HG03565 (cell line): ENCODE data around the gene TM7SF3.
A peak's percentile ranks its signal among the peaks of the same experiment; 100 is the strongest.
"Not testable (repeated sequence)": the region's sequence is repeated elsewhere in the genome, so short reads cannot be mapped to it uniquely, and the experiment has no call there.

Experiments
- ATAC-seq: cut with Tn5 transposase; IDR thresholded peaks from one replicate; pipeline ENCODE4 v1.9.1; 2021; ENCODE audit warnings: mild to moderate bottlenecking, moderate library complexity; ENCODE audit not compliant: unreplicated experiment

Gene TM7SF3, protein sequence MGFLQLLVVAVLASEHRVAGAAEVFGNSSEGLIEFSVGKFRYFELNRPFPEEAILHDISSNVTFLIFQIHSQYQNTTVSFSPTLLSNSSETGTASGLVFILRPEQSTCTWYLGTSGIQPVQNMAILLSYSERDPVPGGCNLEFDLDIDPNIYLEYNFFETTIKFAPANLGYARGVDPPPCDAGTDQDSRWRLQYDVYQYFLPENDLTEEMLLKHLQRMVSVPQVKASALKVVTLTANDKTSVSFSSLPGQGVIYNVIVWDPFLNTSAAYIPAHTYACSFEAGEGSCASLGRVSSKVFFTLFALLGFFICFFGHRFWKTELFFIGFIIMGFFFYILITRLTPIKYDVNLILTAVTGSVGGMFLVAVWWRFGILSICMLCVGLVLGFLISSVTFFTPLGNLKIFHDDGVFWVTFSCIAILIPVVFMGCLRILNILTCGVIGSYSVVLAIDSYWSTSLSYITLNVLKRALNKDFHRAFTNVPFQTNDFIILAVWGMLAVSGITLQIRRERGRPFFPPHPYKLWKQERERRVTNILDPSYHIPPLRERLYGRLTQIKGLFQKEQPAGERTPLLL

GRCh38 chr12:27014085-27014858, at the start of gene TM7SF3:
Gene TM7SF3, minus strand, starts transcription at chr12:27014384. Its CDS starts 216 bp downstream, at chr12:27014168.
- ATAC-seq = peak; percentile 66

DNA sequence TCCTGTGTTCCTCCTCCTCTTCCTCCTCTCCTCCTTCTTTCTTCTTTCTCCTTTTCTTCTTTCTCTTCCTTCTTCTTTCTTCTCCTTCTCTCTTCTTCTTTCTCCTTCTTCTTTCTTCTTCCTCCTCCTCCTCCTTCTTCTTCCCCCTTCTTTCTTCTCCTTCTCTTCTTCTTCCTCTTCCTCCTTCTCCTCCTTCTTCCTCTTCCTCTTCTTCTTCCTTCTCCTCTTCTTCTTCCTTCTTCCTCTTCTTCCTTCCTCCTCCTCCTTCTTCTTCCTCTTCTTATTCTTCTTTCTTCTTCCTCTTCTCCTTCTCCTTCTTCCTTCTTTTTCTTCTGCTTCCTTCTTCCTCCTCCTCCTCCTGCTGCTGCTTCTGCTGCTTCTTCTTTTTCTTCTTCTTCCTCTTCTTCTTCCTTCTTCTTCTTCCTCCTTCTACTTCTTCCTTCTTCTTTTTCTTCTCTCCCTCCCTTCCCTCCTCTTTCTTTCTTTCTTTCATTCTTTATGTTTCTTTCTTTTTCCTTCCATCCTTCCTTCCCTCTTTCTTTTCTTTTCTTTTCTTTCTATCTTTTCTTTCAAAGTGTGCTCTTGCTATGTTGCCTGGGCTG, 49.2 kb upstream of the TM7SF3 start:
- ATAC-seq = no peak

- ATAC-seq = no peak
Observed at GRCh38 chr12:27061317-27061716, 47.1 kb upstream of the TM7SF3 start.

- ATAC-seq = no peak
Observed at GRCh38 chr12:27060740-27061139, 46.6 kb upstream of the TM7SF3 start.

GRCh38 chr12:27057543-27057942, 43.4 kb upstream of the TM7SF3 start:
- ATAC-seq = no peak

DNA sequence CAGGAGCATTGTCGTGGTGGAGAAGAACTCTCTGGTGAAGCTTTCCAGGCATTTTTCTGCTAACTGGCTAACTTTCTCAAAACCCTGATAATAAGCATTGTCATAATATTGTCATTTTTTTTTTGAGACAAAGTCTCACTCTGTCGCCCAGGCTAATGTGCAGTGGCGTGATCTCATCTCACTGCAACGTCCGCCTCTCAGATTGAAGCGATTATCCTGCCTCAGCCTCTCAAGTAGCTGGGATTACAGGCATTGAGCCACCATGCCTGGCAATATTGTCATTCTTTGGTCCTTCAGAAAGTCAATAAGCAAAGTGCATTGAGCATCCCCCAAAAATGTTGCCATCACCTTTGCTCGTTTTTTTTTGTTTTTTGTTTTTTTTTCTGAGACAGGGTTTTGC, 41.8 kb upstream of the TM7SF3 start:
- no peak for ATAC-seq

- no peak for ATAC-seq
Observed at GRCh38 chr12:27052742-27053141, 38.6 kb upstream of the TM7SF3 start.

GRCh38 chr12:27052176-27052575, 38.0 kb upstream of the TM7SF3 start:
- ATAC-seq = no peak

DNA sequence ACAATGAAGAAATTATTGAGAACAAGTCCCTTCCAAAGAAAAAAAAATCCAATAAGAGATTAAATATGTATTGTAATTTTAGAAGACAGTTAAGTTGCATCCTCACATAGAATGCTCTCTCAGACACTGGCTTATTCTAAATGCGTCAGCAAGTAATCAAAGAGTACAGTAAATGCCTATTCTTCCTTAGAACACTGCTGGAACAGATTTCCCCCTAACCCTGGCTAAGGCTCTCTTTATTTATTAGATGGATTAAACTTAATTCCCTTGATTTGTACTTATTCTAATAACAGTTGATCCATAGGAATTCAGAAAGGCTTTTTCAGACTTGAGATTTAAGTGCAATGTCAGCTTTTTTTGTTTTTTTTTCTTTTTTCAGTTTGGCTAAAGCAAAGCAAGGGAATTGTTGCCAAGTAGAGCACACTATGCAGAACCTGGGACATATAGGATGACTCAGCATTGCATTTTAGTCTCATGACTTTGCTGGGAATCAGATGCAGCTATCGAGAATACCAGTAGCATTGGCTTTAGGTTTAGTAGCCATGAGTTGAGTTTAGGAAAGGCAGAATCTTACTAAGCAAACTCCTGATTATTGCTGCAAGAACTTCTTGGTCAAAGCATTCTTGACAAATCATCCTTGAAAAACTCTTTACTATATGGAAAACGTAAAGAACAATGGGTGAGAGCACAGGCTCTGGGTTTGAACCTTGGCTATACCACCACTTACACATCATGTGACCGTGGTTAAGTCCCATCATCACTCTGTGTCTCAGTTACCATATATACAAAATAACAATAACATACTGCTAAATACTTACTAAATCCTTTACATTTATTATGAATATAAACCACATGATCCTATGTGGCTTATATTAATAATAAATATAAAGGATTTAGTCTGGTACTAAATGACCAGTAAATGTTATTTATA, 34.9 kb upstream of the TM7SF3 start:
- ATAC-seq = no peak

DNA sequence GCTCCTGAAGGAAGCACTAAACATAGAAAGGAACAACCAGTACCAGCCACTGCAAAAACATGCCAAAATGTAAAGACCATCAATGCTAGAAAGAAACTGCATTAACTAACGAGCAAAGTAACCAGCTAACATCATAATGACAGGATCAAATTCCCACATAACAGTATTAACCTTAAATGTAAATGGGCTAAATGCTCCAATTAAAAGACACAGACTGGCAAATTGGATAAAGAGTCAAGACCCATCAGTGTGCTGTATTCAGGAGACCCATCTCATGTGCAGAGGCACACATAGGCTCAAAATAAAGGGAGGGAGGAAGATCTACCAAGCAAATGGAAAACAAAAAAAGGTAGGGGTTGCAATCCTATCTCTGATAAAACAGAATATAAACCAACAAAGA, 27.8 kb upstream of the TM7SF3 start:
- not testable (repeated sequence) for ATAC-seq

DNA sequence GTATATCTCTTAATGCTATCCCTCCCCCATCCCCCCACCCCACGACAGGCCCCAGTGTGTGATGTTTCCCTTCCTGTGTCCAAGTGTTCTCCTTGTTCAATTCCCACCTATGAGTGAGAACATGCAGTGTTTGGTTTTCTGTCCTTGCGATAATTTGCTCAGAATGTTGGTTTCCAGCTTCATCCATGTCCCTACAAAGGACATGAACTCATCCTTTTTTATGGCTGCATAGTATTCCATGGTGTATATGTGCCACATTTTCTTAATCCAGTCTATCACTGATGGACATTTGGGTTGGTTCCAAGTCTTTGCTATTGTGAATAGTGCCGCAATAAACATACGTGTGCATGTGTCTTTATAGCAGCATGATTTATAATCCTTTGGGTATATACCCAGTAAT, 26.5 kb upstream of the TM7SF3 start:
- not testable (repeated sequence) for ATAC-seq

DNA sequence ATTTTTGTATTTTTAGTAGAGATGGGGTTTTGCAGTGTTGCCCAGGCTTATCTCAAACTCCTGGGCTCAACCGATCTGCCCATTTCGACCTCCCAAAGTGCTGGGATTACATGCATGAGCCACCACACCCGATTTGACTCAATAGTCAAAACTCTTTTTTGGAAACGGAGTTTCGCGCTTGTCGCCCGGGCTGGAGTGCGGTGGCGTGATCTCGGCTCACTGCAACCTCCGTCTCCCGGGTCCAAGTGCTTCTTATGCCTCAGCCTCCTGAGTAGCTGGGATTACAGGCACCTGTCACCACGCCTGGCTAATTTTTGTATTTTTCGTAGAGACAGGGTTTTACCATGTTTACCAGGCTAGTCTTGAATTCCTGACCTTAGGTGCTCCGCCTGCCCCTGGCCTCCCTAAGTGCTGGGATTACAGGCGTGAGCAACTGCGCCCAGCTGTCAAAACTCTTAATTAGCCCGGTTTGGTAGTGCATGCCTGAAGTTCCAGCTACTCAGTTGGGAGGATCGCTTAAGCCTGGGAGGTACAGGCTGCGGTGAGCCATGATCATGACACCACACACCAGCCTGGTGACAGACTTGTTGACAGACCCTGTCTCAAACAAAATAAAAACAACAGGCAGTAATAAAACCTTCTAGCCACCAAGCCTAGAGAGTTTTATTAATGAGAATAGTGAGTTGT, 20.6 kb upstream of the TM7SF3 start:
- ATAC-seq = no peak

DNA sequence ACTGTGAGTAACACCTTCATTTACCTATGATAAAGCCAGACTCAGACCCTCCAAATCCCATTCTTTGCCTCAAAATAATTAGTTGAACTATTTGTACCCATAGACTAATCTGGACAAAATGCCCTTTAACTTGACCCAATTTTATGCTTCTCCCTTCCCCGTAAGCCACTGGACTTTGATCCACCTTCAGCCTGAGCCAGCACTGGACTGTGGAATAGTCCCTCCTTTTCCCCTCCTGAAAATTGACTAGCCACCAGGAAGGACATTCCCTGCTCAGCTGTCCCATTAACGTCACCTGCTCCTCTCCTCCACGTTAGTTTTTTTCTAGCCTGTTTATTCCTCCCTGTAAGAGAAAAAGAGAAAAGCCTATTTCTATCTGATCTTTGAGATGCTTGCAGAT, 18.5 kb upstream of the TM7SF3 start:
- no peak for ATAC-seq

DNA sequence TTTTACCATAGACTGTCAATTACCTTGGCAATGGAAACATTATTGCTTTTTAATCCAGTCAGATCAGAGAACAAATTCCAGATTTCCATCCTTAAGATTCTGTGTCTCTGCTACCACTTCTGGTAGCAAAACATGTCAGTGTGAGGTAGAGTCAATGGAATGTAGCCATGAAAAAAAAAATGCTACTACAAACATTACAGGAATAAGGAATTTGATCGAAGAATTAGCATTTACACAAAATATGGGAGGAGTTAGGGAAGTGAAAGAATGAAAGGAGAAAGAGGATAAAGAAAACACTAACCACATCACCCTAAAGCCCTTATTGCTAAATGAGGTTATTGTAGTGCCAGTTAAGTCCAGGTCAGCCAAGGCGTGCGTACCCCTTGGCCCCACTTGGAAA, 17.3 kb upstream of the TM7SF3 start:
- no peak for ATAC-seq

GRCh38 chr12:27026257-27026656, 12.1 kb upstream of the TM7SF3 start:
- no peak for ATAC-seq

DNA sequence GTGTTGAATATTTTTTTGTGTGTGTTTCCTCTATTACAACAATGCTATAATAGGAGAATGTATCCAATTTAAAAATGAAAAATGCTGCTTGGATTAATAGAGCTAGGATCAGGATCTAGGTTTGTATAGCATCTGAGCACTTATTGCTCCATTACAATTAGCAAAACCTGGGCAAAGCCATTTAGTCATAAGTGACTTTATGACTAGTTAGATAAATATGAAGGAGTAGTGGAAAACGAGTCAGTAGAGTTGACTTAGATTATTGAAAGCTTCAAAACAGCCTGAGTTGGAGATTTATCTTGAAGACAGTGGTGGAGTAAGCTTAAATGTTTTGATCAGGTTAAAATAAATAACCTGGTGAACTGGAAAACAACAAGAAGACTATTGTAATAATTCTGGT, 10.9 kb upstream of the TM7SF3 start:
- ATAC-seq = no peak

DNA sequence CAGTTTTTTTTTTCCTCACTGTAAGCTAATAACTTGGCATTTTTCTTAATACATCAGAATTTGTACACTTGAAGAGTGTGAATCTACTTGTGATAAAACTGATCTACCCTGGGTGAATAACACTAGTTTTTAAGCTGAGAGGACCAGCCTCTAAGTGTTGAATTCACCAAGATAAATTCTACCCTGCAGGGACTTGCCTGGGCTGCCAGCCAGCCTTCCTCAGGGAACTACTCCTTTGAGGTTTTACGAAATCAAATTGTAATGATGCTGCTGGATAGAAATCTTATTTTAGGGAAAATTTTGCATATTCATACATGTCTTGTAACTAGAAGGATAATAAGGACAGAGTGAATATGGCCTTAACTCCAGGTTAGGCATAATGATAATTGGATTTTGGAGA, 10.1 kb upstream of the TM7SF3 start:
- ATAC-seq = no peak

DNA sequence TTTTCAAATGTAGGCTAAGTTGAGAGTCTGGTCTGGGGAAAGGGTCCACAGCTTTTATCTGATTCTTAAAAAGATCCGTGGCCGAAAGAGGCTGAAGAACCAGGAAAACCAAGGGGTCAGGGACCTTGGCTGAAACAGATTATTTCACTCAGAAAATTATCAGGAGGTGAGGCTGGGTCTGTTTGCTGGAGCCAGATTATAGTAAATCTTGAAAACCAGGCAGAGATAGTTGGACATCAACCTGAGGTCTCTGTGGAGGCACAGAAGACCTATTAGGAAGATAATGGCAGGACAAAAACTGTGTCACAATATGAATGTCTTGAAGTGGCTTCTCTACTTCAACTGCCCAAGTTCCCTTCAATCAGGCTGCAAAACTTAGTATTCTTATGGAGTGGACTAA, 6.6 kb upstream of the TM7SF3 start:
- no peak for ATAC-seq

DNA sequence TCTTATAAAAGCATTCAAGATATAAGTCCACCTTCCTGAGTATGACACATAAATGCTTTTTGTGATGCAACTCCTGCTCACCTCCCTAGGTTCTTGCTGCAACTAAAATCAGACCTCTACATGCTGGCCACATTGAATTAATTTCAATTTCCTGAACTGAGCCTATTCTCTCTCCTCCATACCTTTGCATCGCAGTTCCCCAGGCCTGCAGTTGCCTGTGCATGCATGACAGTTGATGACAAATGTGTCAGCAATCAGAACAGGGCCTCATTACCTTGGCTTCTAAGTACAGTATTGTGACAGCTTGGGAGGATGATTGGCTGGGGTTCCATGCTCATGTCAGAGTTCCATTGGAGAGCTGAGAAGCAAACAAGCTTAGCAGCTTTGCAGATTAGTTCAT, 3.9 kb upstream of the TM7SF3 start:
- ATAC-seq = no peak
